NCI-H82 (cell line): Measurements from ENCODE around the gene NRG4.
"Not testable (repeated sequence)": the region's sequence is repeated elsewhere in the genome, so short reads cannot be mapped to it uniquely, and the experiment has no call there.

ENCODE experiments used
- DNase-seq: peaks from one replicate; lab custom pipeline; 2025; lab: John Stamatoyannopoulos, UW

NRG4 gene

DNA sequence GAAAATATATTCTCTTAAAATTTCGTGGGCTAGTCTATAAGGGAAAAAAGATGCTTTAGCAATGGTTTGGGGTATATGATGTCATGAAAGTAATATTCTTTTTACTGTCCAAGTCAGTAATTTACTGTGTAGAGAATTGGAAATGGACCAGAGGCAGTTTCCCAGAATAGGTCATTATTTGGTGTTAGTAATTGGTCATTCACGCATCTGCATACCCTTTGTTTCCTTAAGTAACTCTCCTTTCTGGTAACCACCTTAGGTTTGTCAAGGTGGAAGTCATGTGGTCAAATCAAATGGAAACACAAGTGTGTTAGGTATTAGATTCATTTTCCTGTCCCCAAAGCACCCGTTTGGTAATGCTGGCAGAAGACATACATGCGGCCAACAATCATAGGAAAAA lies 84.6 kb downstream of the NRG4 start:
- no peak for DNase-seq

GRCh38 chr15:75926931-75927330 lies 85.3 kb downstream of the NRG4 start:
- no peak for DNase-seq

GRCh38 chr15:75925440-75925839 lies 86.8 kb downstream of the NRG4 start:
- no peak for DNase-seq

- DNase-seq = no peak
Measured at GRCh38 chr15:75924576-75924975, 87.6 kb downstream of the NRG4 start.

DNA sequence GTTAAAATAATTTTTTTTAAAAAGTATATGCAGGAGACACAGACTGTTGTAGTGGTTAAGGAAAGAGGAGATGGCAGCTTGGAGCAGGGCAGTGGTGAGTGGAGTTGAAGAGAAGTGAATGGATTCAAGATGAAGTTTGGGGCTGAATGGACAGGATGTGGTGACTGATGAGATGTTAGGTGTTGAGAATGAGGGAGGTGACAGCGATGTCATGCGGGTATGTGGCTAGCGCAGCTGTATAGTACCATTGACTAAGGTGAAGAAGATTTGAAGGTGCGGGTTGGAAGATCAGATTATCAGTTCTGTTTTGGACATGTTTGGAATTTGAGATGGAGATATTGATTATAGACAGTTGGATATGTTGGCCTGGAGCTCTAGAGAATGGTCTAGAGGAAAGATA lies 88.5 kb downstream of the NRG4 start:
- DNase-seq = no peak

GRCh38 chr15:75921732-75922703 lies 90.2 kb downstream of the NRG4 start:
- DNase-seq = peak; percentile 81

DNA sequence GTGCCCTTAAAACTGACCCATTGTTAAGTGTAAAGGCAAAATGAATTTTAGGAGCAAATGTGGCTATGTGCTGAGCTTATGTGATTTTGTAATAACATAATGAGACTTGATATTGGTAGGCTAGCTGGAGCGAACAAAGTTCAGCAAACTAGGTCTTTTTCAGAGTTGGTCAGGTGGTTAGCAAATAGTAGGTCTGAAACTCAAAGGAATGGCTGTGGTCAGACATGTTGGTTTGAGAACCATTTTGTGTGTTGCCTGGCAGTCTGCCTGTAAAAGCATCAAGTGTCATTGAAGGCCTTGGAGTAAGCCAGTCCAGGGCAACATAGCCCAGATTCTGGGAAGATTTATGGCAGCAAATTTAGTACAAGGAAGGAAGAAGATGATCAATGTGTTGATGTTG lies 92.1 kb downstream of the NRG4 start:
- DNase-seq = no peak

DNA sequence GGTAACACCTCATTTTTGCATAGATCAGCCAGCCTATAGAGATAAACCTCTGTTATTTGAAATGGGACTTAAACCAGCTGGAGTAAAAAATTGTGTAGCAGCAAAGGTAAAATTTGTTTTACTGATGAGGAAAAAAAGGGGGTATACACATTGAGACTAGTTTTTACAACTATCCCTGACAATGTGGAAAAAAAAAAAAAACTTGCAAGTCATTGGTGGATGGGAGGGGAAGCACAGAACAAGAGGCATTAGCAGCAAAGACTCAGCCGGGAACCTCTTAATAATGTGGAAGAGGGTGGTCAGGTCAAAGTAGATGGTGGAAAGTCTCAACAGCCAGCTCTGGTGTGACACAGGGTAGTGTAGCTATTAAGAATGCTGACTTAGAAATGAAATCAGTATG lies 94.1 kb downstream of the NRG4 start:
- DNase-seq = no peak

- no peak for DNase-seq
Measured at GRCh38 chr15:75916978-75917377, 95.2 kb downstream of the NRG4 start.

GRCh38 chr15:75910355-75910754 lies 101.9 kb downstream of the NRG4 start:
- DNase-seq = not testable (repeated sequence)

DNA sequence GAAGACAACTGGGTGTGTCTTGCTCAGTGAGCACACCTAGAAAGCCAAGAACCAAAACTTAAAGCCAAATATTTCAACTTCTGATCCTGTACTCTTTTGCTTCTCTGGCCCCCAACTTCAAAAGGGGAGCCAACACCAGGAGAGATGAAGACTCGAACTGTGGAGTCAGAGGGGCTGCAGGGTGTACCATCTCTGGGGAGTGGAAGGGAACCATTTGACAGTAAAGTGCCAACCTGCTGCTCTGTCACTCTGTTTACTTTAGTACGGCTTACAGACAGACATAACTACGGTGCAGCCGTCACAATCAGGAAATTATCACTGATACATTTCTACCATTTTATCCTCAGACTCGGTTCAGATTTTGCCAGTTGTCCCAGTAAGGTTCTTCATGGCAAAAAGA lies 107.0 kb downstream of the NRG4 start:
- DNase-seq = no peak

DNA sequence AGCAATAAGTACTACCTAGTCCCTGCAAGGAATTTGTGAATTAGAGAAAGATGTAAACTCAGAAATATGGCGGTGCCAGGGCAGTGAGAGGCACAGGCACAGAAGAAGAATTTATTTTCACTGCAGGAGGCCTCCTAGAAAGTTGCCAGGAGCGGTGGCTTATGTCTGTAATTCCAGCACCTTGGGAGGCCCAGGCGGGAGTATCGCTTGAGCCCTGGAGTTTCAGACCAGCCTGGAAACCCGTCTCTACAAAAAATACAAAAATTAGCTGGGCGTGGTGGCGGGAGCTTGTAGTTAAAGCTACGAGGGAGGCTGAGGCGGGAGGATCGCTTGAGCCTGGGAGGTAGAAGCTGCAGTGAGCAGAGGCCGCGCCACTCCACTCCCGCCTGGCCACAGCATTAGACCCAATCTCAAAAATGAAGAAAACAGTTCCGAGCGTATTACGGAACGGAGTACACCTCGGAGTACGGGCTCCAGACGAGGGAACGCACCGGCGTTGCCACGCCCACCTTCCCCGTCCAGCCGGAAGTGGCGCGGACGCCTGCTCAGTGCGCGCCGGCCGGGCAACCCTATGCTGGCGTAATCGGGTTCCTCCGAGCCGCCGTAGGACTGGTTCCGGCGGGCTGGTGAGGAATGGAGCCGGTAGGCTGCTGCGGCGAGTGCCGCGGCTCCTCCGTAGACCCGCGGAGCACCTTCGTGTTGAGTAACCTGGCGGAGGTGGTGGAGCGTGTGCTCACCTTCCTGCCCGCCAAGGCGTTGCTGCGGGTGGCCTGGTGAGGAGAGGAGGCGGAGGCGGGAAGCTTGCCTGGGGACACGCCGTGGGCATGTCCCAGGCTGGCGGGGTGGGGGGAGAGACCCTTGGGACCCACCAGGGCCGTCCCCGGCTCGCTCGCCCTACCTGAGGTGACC lies 108.6 kb downstream of the NRG4 start, which contains the start of gene FBXO22:
TSS of gene FBXO22 (plus strand) at position 548 of the 909 bp plus-strand sequence. CDS start at position 634, 86 bp downstream.
- DNase-seq = peak; percentile 96

- peak; percentile 99 for DNase-seq
Measured at GRCh38 chr15:75902129-75902557, 110.1 kb downstream of the NRG4 start.

GRCh38 chr15:75900577-75900976 lies 111.6 kb downstream of the NRG4 start:
- no peak for DNase-seq

DNA sequence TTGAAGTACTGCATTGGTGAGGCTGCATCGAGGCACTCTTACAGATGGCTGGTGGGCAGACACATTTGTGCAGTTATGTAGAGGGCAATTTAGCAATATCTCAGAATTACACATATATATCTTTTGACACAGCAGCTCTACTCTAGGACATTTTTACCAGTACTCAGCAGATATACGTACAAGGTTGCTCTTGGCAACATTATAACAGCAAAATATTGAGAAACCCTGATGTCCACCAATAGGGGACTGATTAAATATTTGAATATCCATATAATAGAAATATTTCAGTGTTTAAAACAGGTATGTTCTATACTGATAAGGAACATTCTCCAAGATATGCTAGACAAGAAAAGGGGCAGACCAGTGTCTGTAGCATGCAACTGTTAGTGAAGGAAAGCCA lies 116.5 kb downstream of the NRG4 start:
- DNase-seq = no peak

- no peak for DNase-seq
Measured at GRCh38 chr15:75891895-75892294, 120.3 kb downstream of the NRG4 start.
